H1 (cell line): Measurements from ENCODE around the gene ATXN7L3. TPM values are rescaled to one million over a fixed set of nuclear protein-coding genes. Genes with fewer than 3 reads are reported as not detected.

ENCODE experiments used
- CTCF ChIA-PET: fragments of 300-600 bp; sonication (Branson Sonifier 250); formaldehyde crosslinking; loops from one replicate; lab custom pipeline; 2021; ENCODE audit not compliant: partially characterized antibody; lab: Charles Lee
- POLR2A ChIA-PET: fragments of 300-600 bp; sonication (Branson Sonifier 250); formaldehyde crosslinking; loops from one replicate; lab custom pipeline; 2021; ENCODE audit warnings: inconsistent platforms; ENCODE audit not compliant: partially characterized antibody; lab: Charles Lee
- DNase-seq, 2 experiments: peaks; one replicate each; pipeline versions ENCODE4 v3.0.0 to v3.0.0-alpha.2; 2010 to 2022; ENCODE audit warnings: low spot score in 2 of 2, low read depth in 1 of 2, mixed read lengths in 1 of 2
- FAIRE-seq: peaks from 2 replicates; lab custom pipeline; 2011; peaks lifted over from hg19 to GRCh38; lab: Jason Lieb, UNC
- H2AFZ ChIP-seq: 2 replicates; pipeline ENCODE4 v1.8.1; 2012; ENCODE audit warnings: low read length, inconsistent platforms
- H2AK5ac ChIP-seq: 2 replicates; pipeline ENCODE4 v1.6.1; 2013; ENCODE audit warnings: low read depth, low read length
- H2BK120ac ChIP-seq: replicated peaks from 2 replicates; pipeline ENCODE3; 2013; ENCODE audit warnings: low read depth, low read length, inconsistent platforms
- H2BK12ac ChIP-seq: 2 replicates; pipeline ENCODE4 v1.6.1; 2013; ENCODE audit warnings: low read depth, low read length
- H2BK15ac ChIP-seq: 2 replicates; pipeline ENCODE4 v1.6.1; 2013; ENCODE audit warnings: low read length
- H2BK20ac ChIP-seq: 2 replicates; pipeline ENCODE4 v1.6.1; 2013; ENCODE audit warnings: low read length
- H2BK5ac ChIP-seq: 2 replicates; pipeline ENCODE4 v1.6.1; 2013; ENCODE audit warnings: low read depth, low read length
- H3K14ac ChIP-seq: 2 replicates; pipeline ENCODE4 v1.6.1; 2013; ENCODE audit warnings: inconsistent platforms; ENCODE audit not compliant: insufficient read length
- H3K18ac ChIP-seq: 2 replicates; pipeline ENCODE4 v1.6.1; 2013; ENCODE audit warnings: low read length; ENCODE audit errors: extremely low read depth
- H3K23ac ChIP-seq: 2 replicates; pipeline ENCODE4 v1.6.1; 2013; ENCODE audit warnings: inconsistent platforms; ENCODE audit not compliant: insufficient read length
- H3K23me2 ChIP-seq: 2 replicates; pipeline ENCODE4 v1.6.1; 2013; ENCODE audit warnings: low read depth, low read length
- H3K27ac ChIP-seq: 2 replicates; pipeline ENCODE4 v1.6.1; 2011; ENCODE audit warnings: low read depth, low read length, inconsistent platforms
- H3K27me3 ChIP-seq, 4 experiments: replicated peaks in 1 of 4; 1 replicate in 1 of 4; 2 replicates in 3 of 4; pipeline versions ENCODE4 v1.6.1 to v1.8.1; 2011 to 2013; ENCODE audit warnings: low read length in 3 of 4, mild to moderate bottlenecking in 3 of 4, inconsistent platforms in 2 of 4, mixed read lengths in 2 of 4, moderate library complexity in 1 of 4; ENCODE audit not compliant: control insufficient read depth in 3 of 4, insufficient read depth in 3 of 4; ENCODE audit errors: extremely low read depth in 1 of 4
- H3K36me3 ChIP-seq, 4 experiments: 2 replicates each; pipeline versions ENCODE4 v1.6.1 to v1.8.1; 2011 to 2013; ENCODE audit warnings: mild to moderate bottlenecking in 4 of 4, low read length in 3 of 4, moderate library complexity in 2 of 4, control low read depth in 1 of 4, inconsistent platforms in 1 of 4; ENCODE audit not compliant: insufficient read depth in 4 of 4, control insufficient read depth in 2 of 4
- H3K4ac ChIP-seq: replicated peaks from 2 replicates; pipeline ENCODE3; 2013; ENCODE audit warnings: low read length, low read depth, mixed read lengths, inconsistent platforms; ENCODE audit not compliant: insufficient read length
- H3K4me1 ChIP-seq, 4 experiments: replicated peaks in 1 of 4; 1 replicate in 1 of 4; 2 replicates in 3 of 4; pipeline versions ENCODE4 v1.6.1 to v1.8.1; 2011 to 2013; ENCODE audit warnings: low read length in 3 of 4, inconsistent platforms in 2 of 4, mixed read lengths in 1 of 4; ENCODE audit not compliant: insufficient read depth in 4 of 4, control insufficient read depth in 3 of 4
- H3K4me2 ChIP-seq, 2 experiments: 2 replicates each; pipeline versions ENCODE4 v1.6.1 to v1.8.1; 2011 to 2013; ENCODE audit warnings: low read depth in 2 of 2, low read length in 2 of 2, control low read depth in 1 of 2, inconsistent platforms in 1 of 2, mild to moderate bottlenecking in 1 of 2; ENCODE audit not compliant: insufficient read depth in 1 of 2
- H3K4me3 ChIP-seq, 4 experiments: fragments of 200-600, 300-600 bp in 1 of 4; sonication (generic), shearing (Covaris generic), sonication (Bioruptor Twin) in 1 of 4; 2 replicates each; pipeline versions ENCODE4 v1.5.1 to v1.8.1; 2011 to 2016; ENCODE audit warnings: low read length in 4 of 4, low read depth in 3 of 4, control low read depth in 2 of 4, inconsistent platforms in 2 of 4, mild to moderate bottlenecking in 2 of 4, mixed read lengths in 1 of 4, moderate library complexity in 1 of 4; ENCODE audit not compliant: insufficient read depth in 2 of 4; ENCODE audit errors: extremely low read depth in 1 of 4
- H3K56ac ChIP-seq: replicated peaks from 2 replicates; pipeline ENCODE3; 2013; ENCODE audit warnings: low read depth, mild to moderate bottlenecking, mixed read lengths, low read length, inconsistent platforms; ENCODE audit not compliant: insufficient read length
- H3K79me1 ChIP-seq: 2 replicates; pipeline ENCODE4 v1.6.1; 2013; ENCODE audit warnings: low read depth, low read length, control low read depth
- H3K79me2 ChIP-seq, 2 experiments: 2 replicates each; pipeline versions ENCODE4 v1.6.1 to v1.8.1; 2012 to 2013; ENCODE audit warnings: low read length in 2 of 2, mild to moderate bottlenecking in 2 of 2, inconsistent platforms in 1 of 2; ENCODE audit not compliant: insufficient read depth in 2 of 2, control insufficient read depth in 1 of 2
- H3K9ac ChIP-seq, 4 experiments: replicated peaks in 1 of 4; 1 replicate in 1 of 4; 2 replicates in 3 of 4; pipeline versions ENCODE4 v1.6.1 to v1.8.1; 2011 to 2013; ENCODE audit warnings: low read depth in 3 of 4, low read length in 3 of 4, control low read depth in 2 of 4, mild to moderate bottlenecking in 2 of 4, moderate library complexity in 2 of 4, inconsistent platforms in 1 of 4; ENCODE audit errors: extremely low read depth in 1 of 4
- H3K9me3 ChIP-seq, 2 experiments: 2 replicates each; pipeline versions ENCODE4 v1.6.1 to v1.8.1; 2012 to 2013; ENCODE audit warnings: mild to moderate bottlenecking in 2 of 2, moderate library complexity in 2 of 2, control low read depth in 1 of 2, inconsistent platforms in 1 of 2, low read depth in 1 of 2, low read length in 1 of 2, mixed read lengths in 1 of 2; ENCODE audit not compliant: insufficient read depth in 2 of 2
- H4K20me1 ChIP-seq, 2 experiments: replicated peaks in 1 of 2; 2 replicates each; pipeline versions ENCODE3 to v1.8.1; 2011 to 2013; ENCODE audit warnings: inconsistent platforms in 2 of 2, low read length in 2 of 2, mild to moderate bottlenecking in 1 of 2; ENCODE audit not compliant: insufficient read depth in 2 of 2, control insufficient read depth in 1 of 2
- H4K5ac ChIP-seq: 2 replicates; pipeline ENCODE4 v1.6.1; 2013; ENCODE audit warnings: low read length, low read depth, mixed read lengths, inconsistent platforms; ENCODE audit not compliant: insufficient read length
- H4K8ac ChIP-seq: 2 replicates; pipeline ENCODE4 v1.8.0; 2013; ENCODE audit warnings: mild to moderate bottlenecking, moderate library complexity, low read length, inconsistent platforms; ENCODE audit not compliant: insufficient read depth; ENCODE audit errors: extremely low read depth
- H4K91ac ChIP-seq: replicated peaks from 2 replicates; pipeline ENCODE3; 2013; ENCODE audit warnings: low read length, mixed read lengths, inconsistent platforms; ENCODE audit not compliant: insufficient read length
- ASH2L ChIP-seq: fragments of 200-600, 300-600 bp; sonication (generic); IDR thresholded peaks from one replicate; pipeline ENCODE4 v1.7.1; 2017; ENCODE audit warnings: low read length
- ATF3 ChIP-seq: IDR thresholded peaks from 2 replicates; pipeline ENCODE4 v1.6.1; 2011; ENCODE audit warnings: low read depth, mild to moderate bottlenecking, low read length; ENCODE audit not compliant: insufficient read depth
- BCL11A ChIP-seq, 2 experiments: IDR thresholded peaks; one replicate each; pipeline ENCODE4 v1.6.1; 2011; ENCODE audit warnings: low read depth in 2 of 2, low read length in 2 of 2, mild to moderate bottlenecking in 2 of 2
- BRCA1 ChIP-seq: IDR thresholded peaks from 2 replicates; pipeline ENCODE4 v1.6.1; 2012; ENCODE audit warnings: low read depth, low read length, improper control_type of control experiment
- CTBP2 ChIP-seq: IDR thresholded peaks from 2 replicates; pipeline ENCODE4 v1.7.0; 2011; ENCODE audit warnings: borderline replicate concordance, mild to moderate bottlenecking, moderate library complexity, mixed read lengths, low read length; ENCODE audit not compliant: insufficient read depth, insufficient read length
- MAX ChIP-seq: IDR thresholded peaks from 2 replicates; pipeline ENCODE4 v1.6.1; 2012; ENCODE audit warnings: inconsistent platforms
- PHF8 ChIP-seq: fragments of 200-600 bp; sonication (generic); conservative IDR thresholded peaks from 2 replicates; pipeline ENCODE4 v1.7.1; 2012; ENCODE audit warnings: low read depth, mild to moderate bottlenecking, inconsistent platforms, low read length, moderate library complexity
- TAF7 ChIP-seq: optimal IDR thresholded peaks from 2 replicates; pipeline ENCODE3; 2011; ENCODE audit warnings: low read depth, mild to moderate bottlenecking, inconsistent platforms, low read length, moderate library complexity, borderline replicate concordance
- TBP ChIP-seq: IDR thresholded peaks from 2 replicates; pipeline ENCODE4 v1.6.1; 2011; ENCODE audit warnings: low read depth, low read length, improper control_type of control experiment
- WGBS, 2 experiments: shearing (Covaris generic) in 1 of 2; methylation state at CpG; one replicate each; pipeline versions ENCODE4 v1.1.6 to v1.1.7; 2013 to 2015; ENCODE audit warnings: low lambda C conversion rate in 2 of 2, mixed read lengths in 2 of 2, inconsistent platforms in 1 of 2, low coverage in 1 of 2, missing lambda C conversion rate in 1 of 2; ENCODE audit not compliant: insufficient replicate concordance in 2 of 2, insufficient coverage in 1 of 2, insufficient read length in 1 of 2; ENCODE audit errors: extremely low coverage in 1 of 2, missing lambda C conversion rate in 1 of 2; 5-methylcytosine and 5-hydroxymethylcytosine counted together
- polyA plus RNA-seq, 7 experiments: library from polyadenylated mRNA; depleted of rRNA in 3 of 7; stranded (reverse) in 5 of 7; unstranded in 2 of 7; fragments of >200 nt in 5 of 7; fragments of 200-250 nt in 2 of 7; gene quantifications; 1 replicate in 5 of 7; 2 replicates in 1 of 7; 4 replicates in 1 of 7; pipeline versions ENCODE4 v1.2.1 to v1.2.3, GENCODE V29; 2011 to 2013; ENCODE audit warnings: missing spikeins in 2 of 7, mixed read lengths in 2 of 7
- total RNA-seq: library from RNA; stranded (reverse); fragmentation: NEBNext Ultra II Directional; extraction: Animal tissue kit (Norgen Biotek cat#: 25700); gene quantifications from 2 replicates; pipeline ENCODE4 v1.2.1, GENCODE V29; 2021

The ATXN7L3 gene
- total and polyA plus RNA-seq, 2 of the 8 experiments (the other 6 are each of a cell fraction or from before 2014, with no cell fraction given): 53.7 to 103 TPM

GRCh38 chr17:44210342-44211192 is 10.9 kb upstream of the ATXN7L3 start:
- CTCF ChIA-PET: interaction anchor here (0.5 to 12.7 kb wide), 49 partner anchors 9 to 1109 kb away, joined by 3 to 158 read pairs (median 5); partner anchors contain the start of genes GRN, HROB, RUNDC3A and SLC25A39
- DNase-seq (peak; percentile 85 to 97), FAIRE-seq (no peak)
- Histone ChIP-seq H3K4ac (no peak overlapping the region), H3K56ac (no peak overlapping the region), H4K91ac (peak overlapping the region; percentile 10), H2BK20ac (no peak overlapping the region), H3K79me1 (no peaks in the 10 kb centered on the region; the same call in none of the 2 replicates), H3K79me2 (no peaks in the 10 kb centered on the region), H4K5ac (no peak overlapping the region), H4K8ac (peak overlapping the region; percentile 87; the same call in 1 of the 2 replicates), H2BK5ac (peak overlapping the region; percentile 44; the same call in 1 of the 2 replicates), H3K23me2 (no peaks in the 10 kb centered on the region), H2BK120ac (no peak overlapping the region), H3K9ac (no peak overlapping the region), H3K18ac (peak overlapping the region; percentile 32; the same call in 1 of the 2 replicates), H2AFZ (no peak overlapping the region), H3K9me3 (no peaks in the 10 kb centered on the region), H2BK12ac (no peak overlapping the region), H2AK5ac (no peak overlapping the region), H3K4me1 (peaks cover 0 to 11% (median 3%) of the 10 kb centered on the region in 4 experiments; a peak in 5 of 7 replicates), H3K27ac (peak overlapping the region; percentile 45; the same call in 1 of the 2 replicates), H3K14ac (no peak overlapping the region), H4K20me1 (peaks cover 0 to 9% of the 10 kb centered on the region in 2 experiments), H3K27me3 (no peaks in the 10 kb centered on the region), H3K23ac (no peak overlapping the region), H3K36me3 (peaks cover 33 to 68% (median 50%) of the 10 kb centered on the region in 4 experiments), H3K4me2 (peak overlapping the region in 1 of 2 experiments; percentile 40; a peak in 2 of 4 replicates), H2BK15ac (no peak overlapping the region), H3K4me3 (no peak overlapping the region)
- POLR2A ChIA-PET: interaction anchor here (0.5 to 10.4 kb wide), 18 partner anchors 9 to 151 kb away, joined by 3 to 135 read pairs (median 4); partner anchors contain the start of genes ATXN7L3, GRN, RUNDC3A and SLC25A39
- WGBS, 2 experiments: 39% methylated on average over 44 of the region's 64 CpGs; no CpG with 5 or more reads in 1 of the 2 experiments
- TF ChIP-seq ATF3 (0 out of 2 replicates have a peak, but pooled peaks have one; percentile 29), MAX (peak; percentile 94), ASH2L (peak; percentile 10), BRCA1 (0 out of 2 replicates have a peak, but pooled peaks have one; percentile 32), TAF7 (peak; percentile 74), CTBP2 (peak; percentile 66), TBP (peak; percentile 58), PHF8 (0 out of 2 replicates have a peak, but pooled peaks have one; percentile 25), BCL11A (IDR thresholded peaks at IDR 0.05; ENCODE audit: low read depth in 2 of 2, low read length in 2 of 2) (peak in 1 of 2 experiments; percentile 9)
